ENCODE data around the gene CDC42BPA. TPM values are rescaled to one million over a fixed set of nuclear protein-coding genes. Genes with fewer than 3 reads are reported as not detected.

Gene CDC42BPA
- total RNA-seq, 2 donors from 2014 or later: 30.0 to 34.3 TPM

DNA sequence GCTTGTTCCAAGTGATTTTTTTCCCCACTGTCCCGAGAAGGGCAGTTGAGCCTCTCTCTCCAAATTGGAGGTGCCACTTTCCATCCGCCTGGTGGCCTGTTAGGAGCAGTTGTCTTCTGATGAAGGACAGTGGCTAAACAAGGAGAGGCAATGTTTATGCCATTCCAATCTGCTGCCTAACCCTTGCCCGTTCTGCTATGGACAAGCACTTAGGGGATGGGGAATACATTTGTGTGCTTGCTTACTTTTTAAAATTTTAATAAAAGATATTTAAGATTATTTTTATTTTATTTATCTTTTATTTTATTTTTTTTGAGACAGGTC is 366.2 kb downstream of the CDC42BPA start:
- peaks cover 5% of the 10 kb centered on the region for H3K9me3 ChIP-seq (ENCODE audit: control insufficient read depth, low read length)
- Mint-ChIP-seq H3K36me3 (ENCODE audit: low read depth) (peaks cover 7% of the 10 kb centered on the region), H3K4me1 (no peaks in the 10 kb centered on the region), H3K27me3 (ENCODE audit: insufficient read depth) (peaks cover 26% of the 10 kb centered on the region), H3K27ac (no peak overlapping the region), H3K9me3 (peaks cover 21% of the 10 kb centered on the region), H3K4me3 (no peak overlapping the region)
- H3K27ac ChIP-seq (ENCODE audit: low read depth, low read length): no peak overlapping the region
- peaks cover 4% of the 10 kb centered on the region for H3K27me3 ChIP-seq (ENCODE audit: control insufficient read depth, insufficient read depth, low read length, poor library complexity, severe bottlenecking)
- H3K4me1 ChIP-seq (ENCODE audit: control insufficient read depth, insufficient read depth, low read length): no peaks in the 10 kb centered on the region
- 89 to 92% methylated on average over 2 to 3 of the region's 3 CpGs for WGBS, 2 experiments (ENCODE audit: insufficient coverage in 1 of 2, insufficient read length in 1 of 2)
- no peak overlapping the region for H3K9ac ChIP-seq (ENCODE audit: extremely low read depth, low read length, poor library complexity, severe bottlenecking)
- TF ChIP-seq, protein P1, sequence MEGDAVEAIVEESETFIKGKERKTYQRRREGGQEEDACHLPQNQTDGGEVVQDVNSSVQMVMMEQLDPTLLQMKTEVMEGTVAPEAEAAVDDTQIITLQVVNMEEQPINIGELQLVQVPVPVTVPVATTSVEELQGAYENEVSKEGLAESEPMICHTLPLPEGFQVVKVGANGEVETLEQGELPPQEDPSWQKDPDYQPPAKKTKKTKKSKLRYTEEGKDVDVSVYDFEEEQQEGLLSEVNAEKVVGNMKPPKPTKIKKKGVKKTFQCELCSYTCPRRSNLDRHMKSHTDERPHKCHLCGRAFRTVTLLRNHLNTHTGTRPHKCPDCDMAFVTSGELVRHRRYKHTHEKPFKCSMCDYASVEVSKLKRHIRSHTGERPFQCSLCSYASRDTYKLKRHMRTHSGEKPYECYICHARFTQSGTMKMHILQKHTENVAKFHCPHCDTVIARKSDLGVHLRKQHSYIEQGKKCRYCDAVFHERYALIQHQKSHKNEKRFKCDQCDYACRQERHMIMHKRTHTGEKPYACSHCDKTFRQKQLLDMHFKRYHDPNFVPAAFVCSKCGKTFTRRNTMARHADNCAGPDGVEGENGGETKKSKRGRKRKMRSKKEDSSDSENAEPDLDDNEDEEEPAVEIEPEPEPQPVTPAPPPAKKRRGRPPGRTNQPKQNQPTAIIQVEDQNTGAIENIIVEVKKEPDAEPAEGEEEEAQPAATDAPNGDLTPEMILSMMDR (conservative IDR thresholded peaks at IDR 0.05): peak; percentile 38
- H3K4me3 ChIP-seq (ENCODE audit: low read length): no peak overlapping the region
- DNase-seq: no peak
- no peaks in the 10 kb centered on the region for H3K36me3 ChIP-seq (ENCODE audit: control insufficient read depth, insufficient read depth, low read length)

DNA sequence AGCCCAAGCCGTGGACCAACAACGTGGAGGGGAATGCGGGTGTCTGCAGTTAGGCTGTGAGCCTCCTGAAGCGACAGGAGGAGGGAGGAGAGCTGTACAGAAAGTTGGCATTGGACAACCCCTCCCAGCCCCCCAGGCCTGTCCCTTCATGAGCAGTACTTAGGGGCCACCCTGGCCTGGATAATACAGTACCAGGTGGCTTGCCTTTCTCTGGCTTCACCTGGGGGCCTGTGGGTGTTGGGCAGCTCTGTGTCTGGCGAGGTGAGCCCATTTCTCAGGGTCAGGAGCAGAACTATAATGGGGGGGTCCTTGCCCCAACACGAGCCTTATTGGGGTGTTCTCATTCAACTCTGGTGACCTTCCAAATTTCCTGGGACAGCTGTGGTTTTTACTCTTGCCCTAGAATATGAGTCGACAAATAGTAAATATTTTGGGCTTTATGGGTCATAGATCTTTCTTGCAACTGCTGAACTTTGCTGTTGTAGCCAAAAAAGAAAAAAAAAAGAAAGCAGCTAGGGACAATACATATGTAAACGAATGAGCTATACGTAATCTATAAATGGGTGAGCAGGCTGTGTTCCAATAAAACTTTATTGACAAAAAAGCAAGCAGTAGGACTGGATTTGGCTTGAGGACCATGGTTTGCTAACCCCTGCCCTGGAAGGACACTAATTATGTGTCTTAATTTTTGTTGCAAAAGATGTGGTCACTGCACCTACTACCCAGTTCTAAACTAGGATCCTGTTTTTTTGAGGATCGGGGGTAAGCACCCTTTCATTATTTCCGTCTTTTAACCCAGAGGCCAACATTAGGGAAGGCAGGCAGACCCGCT is 366.8 kb downstream of the CDC42BPA start:
- H3K27me3 Mint-ChIP-seq (ENCODE audit: insufficient read depth): peaks cover 31% of the 10 kb centered on the region
- WGBS, 2 experiments (ENCODE audit: insufficient coverage in 1 of 2, insufficient read length in 1 of 2): 90 to 96% methylated on average over 9 to 12 of the region's 12 CpGs
- H3K4me1 ChIP-seq (ENCODE audit: control insufficient read depth, insufficient read depth, low read length): no peaks in the 10 kb centered on the region
- H3K4me3 Mint-ChIP-seq: no peak overlapping the region
- TF ChIP-seq, protein P1 (conservative IDR thresholded peaks at IDR 0.05): no peak
- H3K9me3 Mint-ChIP-seq: peaks cover 18% of the 10 kb centered on the region
- no peak overlapping the region for H3K9ac ChIP-seq (ENCODE audit: extremely low read depth, low read length, poor library complexity, severe bottlenecking)
- H3K4me3 ChIP-seq (ENCODE audit: low read length): no peak overlapping the region
- H3K4me1 Mint-ChIP-seq: peaks cover 2% of the 10 kb centered on the region
- H3K9me3 ChIP-seq (ENCODE audit: control insufficient read depth, low read length): peaks cover 5% of the 10 kb centered on the region
- peaks cover 7% of the 10 kb centered on the region for H3K36me3 Mint-ChIP-seq (ENCODE audit: low read depth)
- H3K27ac ChIP-seq (ENCODE audit: low read depth, low read length): no peak overlapping the region
- peaks cover 10% of the 10 kb centered on the region for H3K27me3 ChIP-seq (ENCODE audit: control insufficient read depth, insufficient read depth, low read length, poor library complexity, severe bottlenecking)
- no peak overlapping the region for H3K27ac Mint-ChIP-seq
- no peaks in the 10 kb centered on the region for H3K36me3 ChIP-seq (ENCODE audit: control insufficient read depth, insufficient read depth, low read length)
- peak; percentile 37 for DNase-seq

DNA sequence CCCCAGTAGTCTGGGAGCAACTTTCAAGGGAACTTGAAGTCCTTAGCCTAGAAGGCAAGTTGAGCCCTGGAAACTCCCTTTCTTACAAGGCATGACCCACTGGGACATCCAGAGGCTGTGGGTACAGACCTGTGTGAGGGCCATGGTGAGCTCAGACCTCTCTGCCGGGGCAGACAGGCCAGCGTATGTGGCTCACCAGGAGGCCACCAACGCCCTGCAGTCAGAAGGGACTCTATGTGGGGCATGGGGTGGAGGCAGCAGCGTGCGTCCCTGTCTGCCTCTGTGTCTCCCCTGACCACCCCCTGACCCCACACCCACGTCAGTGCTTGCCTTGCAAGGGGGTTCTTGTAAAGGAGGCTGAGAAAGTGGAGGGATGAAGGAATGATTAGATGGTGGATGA is 367.4 kb downstream of the CDC42BPA start:
- H3K4me3 Mint-ChIP-seq: no peak overlapping the region
- DNase-seq: peak; percentile 40
- H3K27me3 ChIP-seq (ENCODE audit: control insufficient read depth, insufficient read depth, low read length, poor library complexity, severe bottlenecking): peaks cover 14% of the 10 kb centered on the region
- H3K9me3 ChIP-seq (ENCODE audit: control insufficient read depth, low read length): peaks cover 5% of the 10 kb centered on the region
- no peak overlapping the region for H3K27ac Mint-ChIP-seq
- peaks cover 17% of the 10 kb centered on the region for H3K9me3 Mint-ChIP-seq
- H3K27ac ChIP-seq (ENCODE audit: low read depth, low read length): no peak overlapping the region
- WGBS, 2 experiments (ENCODE audit: insufficient coverage in 1 of 2, insufficient read length in 1 of 2): 80 to 81% methylated on average over 2 to 6 of the region's 6 CpGs
- TF ChIP-seq, protein P1 (conservative IDR thresholded peaks at IDR 0.05): no peak
- peaks cover 7% of the 10 kb centered on the region for H3K36me3 Mint-ChIP-seq (ENCODE audit: low read depth)
- no peaks in the 10 kb centered on the region for H3K4me1 ChIP-seq (ENCODE audit: control insufficient read depth, insufficient read depth, low read length)
- H3K4me1 Mint-ChIP-seq: peaks cover 9% of the 10 kb centered on the region
- peaks cover 38% of the 10 kb centered on the region for H3K27me3 Mint-ChIP-seq (ENCODE audit: insufficient read depth)
- no peak overlapping the region for H3K9ac ChIP-seq (ENCODE audit: extremely low read depth, low read length, poor library complexity, severe bottlenecking)
- no peak overlapping the region for H3K4me3 ChIP-seq (ENCODE audit: low read length)
- H3K36me3 ChIP-seq (ENCODE audit: control insufficient read depth, insufficient read depth, low read length): no peaks in the 10 kb centered on the region
